Activated CD4-positive, alpha-beta T cell treated with anti-CD3 and anti-CD28 coated beads for 48 hours (primary cell): ENCODE results near the gene POLH.
"Not testable (repeated sequence)": the region's sequence is repeated elsewhere in the genome, so short reads cannot be mapped to it uniquely, and the experiment has no call there.

Experiments used
- DNase-seq: peaks from one replicate; pipeline ENCODE4 v3.0.0-alpha.2; 2020

POLH gene

DNA sequence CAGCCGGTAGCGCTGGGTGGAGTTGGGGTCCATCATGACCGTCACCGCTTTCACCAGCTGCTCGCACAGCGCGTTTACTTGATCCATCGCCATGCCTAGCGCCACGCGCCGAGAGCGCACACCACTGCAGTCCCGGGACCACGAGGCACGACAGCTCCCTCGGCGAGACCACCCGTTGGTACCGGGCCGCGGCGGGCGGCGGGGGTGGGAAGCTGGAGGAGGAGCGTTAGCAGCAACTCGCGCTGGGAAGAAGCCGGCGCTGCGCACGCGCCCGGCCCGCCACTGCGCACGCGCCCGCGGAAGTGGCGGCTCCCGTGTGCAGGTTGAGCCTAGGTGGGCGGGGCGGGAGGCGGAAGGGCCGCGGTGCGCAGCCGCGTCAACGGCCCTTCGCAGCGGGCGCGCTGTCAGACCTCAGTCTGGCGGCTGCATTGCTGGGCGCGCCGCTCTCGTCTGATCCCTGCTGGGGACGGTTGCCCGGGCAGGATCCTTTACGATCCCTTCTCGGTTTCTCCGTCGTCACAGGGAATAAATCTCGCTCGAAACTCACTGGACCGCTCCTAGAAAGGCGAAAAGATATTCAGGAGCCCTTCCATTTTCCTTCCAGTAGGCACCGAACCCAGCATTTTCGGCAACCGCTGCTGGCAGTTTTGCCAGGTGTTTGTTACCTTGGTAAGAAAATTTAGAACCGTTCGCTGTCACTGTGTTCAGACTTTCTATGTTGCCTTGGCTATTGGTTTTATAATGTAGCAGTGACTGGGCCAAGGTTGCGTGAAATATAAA, at the start of gene POLH, which contains the start of gene XPO5:
TSS of gene POLH (plus strand) at position 414 of the 780 bp plus-strand sequence. CDS start 6,135 bp downstream, outside the sequence.
TSS of gene XPO5 (minus strand) at position 267 of the 780 bp plus-strand sequence. CDS start at position 93, 174 bp downstream.
- peak; percentile 93 for DNase-seq

DNA sequence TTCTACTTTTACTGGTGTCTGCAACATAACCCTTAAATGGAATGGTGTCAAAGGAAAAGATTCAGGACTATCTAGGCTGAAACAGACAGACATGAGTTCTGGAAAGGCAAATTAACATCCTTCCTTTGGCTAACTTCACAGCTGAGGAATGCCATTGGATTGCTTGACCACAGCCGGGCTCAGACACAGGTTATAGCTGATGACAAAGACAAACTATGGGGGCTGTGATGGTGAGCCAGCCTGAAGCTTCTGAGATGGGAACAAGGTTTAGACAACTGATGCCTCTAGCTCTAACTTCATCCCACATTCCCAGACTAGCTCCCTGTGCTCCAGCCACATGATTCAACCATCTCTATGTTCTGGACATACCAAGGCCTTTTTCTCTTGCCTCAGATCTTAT, 43.8 kb upstream of the POLH start:
- no peak for DNase-seq

DNA sequence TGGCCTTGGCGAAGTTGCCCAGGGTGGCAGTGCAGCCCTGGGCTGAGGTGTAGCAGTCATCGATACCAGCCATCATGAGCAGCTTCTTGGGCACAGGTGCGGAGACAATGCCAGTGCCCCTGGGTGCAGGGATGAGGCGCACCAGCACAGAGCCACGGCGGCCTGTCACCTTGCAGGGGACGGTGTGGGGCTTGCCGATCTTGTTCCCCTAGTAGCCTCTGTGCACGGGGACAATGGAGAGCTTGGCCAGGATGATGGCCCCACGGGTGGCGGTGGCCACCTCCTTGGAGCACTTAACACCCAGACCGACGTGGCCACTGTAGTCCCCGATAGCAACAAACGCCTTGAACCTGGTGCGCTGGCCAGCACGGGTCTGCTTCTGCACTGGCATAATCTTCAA, 37.0 kb upstream of the POLH start:
- not testable (repeated sequence) for DNase-seq

DNA sequence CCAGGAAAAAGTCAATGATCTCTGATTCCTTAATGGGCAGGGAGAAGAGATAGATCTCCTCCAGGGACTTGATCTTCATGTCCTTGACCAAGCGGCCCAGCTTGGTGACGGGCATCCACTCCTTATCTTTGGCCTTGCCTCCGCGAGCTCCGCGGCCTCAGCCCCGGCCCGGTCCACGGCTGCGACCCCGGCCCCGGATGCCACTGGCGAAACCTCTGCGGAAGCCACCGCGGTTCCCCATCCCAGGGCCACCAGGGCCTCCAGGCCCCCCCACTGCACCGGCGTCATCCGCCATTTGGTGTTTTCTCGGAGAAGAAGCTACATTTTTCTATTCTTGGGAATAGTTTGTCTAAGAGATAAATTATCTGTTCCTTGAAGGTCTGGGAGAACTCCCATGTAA, 36.6 kb upstream of the POLH start:
- not testable (repeated sequence) for DNase-seq

DNA sequence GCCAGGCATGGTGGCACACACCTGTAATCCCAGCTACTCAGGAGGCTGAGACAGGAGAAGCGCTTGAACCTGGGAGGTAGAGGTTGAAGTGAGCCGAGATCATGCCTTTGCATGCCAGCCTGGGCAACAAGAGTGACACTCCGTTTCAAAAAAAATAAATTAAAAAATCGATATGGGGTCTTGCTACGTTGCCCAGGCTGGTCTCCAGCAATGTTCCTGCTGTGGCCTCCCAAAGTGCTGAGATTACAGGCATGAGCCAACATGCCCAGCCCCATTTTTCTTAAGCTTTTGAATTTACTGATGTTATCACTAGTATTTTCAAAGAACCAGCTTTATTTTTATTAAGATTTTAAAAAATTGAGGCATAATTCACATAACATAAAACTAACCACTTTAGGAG, 35.5 kb upstream of the POLH start:
- no peak for DNase-seq

DNA sequence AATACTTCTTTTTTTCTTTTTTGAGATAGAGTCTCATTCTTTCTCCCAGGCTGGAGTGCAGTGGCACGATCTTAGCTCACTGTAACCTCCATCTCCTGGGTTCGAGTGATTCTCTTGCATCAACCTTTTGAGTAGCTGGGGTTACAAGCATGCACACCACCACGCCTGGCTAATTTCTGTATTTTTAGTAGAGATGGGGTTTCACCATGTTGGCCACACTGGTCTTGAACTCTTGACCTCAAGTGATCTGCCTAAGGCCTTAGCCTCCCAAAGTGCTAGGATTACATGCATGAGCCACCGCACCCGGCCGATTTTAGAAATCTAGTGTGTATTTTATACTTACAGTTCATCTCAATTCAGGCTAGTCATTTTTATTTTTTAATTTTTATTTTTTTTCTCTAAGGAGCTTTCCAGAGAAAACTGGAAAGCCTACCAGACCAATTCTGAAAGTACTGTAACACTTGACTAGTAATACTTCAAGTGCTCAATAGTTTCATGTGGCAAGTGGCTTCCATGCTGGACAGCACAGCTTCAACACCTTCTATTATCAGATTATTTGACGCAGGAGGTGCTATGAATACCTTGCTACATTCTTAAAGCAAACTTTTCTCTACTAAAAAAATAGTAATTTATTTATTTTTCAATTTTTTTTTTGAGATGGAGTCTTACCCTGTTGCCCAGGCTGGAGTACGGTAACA, 34.1 kb upstream of the POLH start:
- DNase-seq: no peak

DNA sequence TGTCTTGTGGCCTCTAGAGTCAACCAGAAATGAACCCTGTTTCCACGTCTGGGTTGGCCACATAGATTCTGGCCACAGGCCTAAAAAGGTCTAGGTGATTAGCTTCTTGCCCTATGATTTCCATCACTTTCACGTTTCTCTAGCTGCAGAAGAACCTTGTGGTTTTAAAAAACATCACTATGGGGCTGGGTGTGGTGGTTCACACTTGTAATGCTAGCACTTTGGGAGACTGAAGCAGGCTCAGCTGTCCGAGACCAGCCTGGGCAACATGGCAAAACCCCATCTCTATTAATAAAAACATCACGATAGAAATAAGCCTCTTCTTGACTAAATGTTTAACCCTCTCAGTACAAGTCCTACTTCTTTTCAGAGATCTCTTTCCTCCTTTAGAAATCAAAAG, 31.5 kb upstream of the POLH start:
- no peak for DNase-seq

DNA sequence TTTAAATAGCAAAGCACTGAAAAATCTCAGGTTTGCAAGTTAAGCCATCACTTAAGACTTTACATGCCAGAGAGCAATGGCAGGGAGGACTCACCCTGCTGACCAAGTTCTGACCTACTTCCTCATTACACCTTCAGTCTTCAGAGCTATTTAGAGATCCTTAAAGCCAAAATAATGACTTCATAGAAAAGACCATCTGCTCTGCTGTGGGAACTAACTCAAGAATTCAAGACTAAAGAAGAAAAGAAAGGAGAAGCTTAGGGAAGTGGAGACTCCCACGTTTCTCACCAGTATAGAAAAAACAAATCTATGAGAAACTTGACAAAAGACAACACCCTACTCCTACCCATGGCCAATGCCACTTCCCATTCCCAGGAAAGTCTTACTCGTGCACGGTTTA, 28.8 kb upstream of the POLH start:
- DNase-seq: no peak

DNA sequence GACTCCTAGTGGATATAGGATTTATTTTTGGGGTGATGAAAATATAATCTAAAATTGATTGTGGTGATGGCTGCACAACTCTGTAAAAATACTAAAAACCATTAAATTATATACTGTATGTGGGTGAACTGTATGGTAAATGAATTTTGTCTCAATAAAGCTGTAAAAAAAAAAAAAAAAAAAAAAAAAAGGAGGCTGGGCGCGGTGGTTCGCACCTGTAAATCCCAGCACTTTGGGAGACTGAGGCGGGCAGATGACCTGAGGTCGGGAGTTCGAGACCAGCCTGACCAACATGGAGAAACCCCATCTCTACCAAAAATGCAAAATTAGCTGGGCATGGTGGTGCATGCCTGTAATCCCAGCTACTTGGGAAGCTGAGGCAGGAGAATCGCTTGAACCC, 18.4 kb upstream of the POLH start:
- DNase-seq: not testable (repeated sequence)

DNA sequence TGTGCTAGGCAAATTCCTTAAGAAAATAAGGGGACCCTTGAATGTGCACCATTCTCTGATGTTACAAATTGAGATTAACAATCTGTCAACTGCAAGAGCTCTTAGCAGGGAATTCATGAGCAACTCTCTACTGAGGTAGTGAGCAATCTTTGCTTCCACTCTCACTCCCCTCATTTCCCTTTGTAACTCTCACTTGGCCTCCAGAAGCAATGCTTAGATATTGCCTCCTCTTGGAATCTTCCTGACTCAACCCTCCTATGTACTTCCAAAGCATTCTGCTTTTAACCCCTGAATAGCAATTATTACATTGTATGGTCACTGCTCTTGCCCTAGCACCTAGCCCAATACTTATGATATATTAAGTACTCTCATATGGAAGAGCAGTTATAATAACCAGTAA, 16.7 kb upstream of the POLH start:
- DNase-seq: no peak

DNA sequence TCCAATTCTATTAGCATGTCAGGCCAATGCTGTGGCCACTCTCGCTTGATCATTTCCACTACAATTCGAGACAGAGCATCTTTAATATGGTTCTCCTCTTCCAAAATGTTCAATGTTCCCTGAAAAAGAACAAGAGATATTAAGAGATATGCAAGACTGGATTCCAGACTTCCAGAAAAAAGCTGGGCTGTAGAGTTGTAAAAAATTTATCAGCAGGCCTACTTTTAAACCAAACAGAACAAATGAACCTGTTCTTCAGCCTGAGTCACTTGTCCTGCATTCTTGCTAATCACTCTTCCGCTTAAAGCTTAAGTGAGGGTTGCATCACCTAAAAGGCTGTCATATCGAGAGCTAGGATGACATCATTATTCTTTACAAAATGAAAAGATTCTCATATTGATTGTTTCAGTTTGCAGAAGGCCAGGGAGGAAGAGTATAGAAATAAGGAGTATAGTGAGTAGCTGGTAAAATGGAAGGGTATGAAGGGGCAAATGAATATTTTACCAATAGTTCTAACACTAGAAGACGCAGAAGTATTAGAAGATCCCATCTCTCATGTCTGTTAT, 5.0 kb upstream of the POLH start:
- peak; percentile 10 for DNase-seq

DNA sequence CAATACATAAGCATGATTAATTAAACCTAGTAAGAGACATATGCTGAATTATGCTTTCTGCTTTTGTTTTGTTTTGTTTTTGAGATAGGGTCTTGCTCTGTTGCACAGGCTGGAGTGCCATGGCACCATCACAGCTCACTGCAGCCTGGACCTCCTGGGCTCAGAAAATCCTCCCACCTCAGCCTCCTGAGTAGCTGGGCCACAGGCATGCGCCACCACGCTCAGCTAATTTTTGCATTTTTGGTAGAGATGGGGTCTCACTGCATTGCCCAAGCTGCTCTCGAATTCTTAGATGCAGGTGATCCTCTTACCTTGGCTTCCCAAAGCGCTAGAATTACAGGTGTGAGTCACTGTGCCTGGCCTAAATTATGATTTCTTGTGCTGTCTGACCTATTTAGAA, 4.0 kb upstream of the POLH start:
- no peak for DNase-seq

DNA sequence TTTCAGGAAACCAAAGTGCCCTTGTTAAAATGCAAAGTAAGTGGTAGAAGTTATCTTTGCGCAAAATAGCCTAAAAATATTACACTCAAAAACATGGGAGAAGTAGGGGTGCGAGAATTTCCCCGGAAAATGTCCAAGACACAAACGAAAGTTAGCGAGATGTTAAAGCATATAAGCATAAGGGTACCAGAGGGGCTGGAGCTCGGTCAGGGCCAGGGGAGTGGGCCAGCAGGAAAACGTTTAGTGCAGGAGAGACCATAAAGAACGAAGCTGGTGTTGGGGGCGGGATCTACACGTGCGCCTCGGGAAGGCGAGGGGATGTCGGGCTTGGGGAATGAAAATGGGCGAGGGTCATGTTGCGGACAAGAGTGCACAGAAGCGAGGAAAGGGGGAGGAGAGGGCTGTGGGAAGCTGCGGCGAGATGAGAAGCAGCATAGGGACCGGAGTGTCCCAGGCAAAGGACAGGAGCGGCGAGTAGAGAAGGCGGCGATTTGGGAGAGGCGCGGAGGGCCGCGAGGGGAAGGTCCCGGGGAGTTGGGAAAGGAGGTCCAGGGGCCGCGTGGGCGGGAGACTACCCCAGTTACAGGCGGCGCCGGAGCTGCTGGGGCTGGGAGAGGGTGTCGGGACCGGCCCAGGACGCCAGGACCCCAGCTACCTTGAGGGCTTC, 747 bp upstream of the POLH start:
- peak; percentile 63 for DNase-seq

DNA sequence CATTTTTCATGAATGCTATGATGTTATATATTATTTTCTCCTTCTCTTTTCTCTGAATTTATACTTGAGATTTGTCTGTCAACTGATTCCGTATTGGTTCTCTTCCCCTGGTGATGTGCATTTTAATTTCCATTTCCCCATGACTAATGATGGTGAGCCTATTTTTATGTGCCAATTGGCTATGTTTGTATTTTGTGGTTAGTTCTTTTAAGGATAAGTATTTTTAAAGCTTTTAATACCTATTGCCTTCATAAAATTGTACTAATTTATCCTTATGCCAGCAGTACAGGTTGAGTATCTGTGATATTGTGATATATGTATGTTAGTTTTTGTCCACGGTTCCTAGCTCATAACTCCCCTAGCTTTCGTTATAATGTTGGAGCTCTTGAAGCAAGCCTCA, 2.8 kb downstream of the POLH start:
- no peak for DNase-seq

DNA sequence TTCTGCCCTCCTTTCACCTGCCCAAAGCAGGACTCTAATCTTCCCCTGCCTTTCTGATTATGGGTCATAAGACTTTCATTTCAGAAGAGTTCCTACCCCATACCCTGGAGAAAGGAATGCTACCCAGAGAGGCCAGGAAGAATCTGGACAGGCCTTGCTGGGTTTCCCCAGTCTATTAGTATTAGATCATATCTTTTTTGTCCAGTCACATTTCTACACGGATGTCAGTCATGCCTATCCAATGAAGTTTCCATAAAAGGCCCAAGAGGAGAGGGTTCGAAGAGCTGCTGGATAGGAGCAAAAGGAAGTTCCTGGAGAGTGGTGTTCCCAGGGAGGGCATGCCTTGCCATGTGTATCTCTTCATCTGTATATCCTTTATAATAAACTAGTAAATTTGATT, 3.2 kb downstream of the POLH start:
- no peak for DNase-seq

DNA sequence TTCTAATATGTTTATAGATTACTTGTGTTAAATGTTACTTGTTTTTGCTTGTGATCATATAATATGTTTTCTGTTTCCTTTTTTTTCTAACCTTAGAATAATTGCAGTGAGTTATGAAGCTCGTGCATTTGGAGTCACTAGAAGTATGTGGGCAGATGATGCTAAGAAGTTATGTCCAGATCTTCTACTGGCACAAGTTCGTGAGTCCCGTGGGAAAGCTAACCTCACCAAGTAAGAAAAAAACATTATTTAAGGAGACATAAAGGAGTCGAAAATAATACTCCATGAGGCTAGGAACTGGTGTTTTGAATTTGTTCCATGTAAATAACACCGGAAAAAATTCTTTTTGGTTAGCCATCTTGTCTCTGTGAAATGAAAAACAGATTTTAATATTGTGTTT, 6.9 kb downstream of the POLH start:
- DNase-seq: no peak

DNA sequence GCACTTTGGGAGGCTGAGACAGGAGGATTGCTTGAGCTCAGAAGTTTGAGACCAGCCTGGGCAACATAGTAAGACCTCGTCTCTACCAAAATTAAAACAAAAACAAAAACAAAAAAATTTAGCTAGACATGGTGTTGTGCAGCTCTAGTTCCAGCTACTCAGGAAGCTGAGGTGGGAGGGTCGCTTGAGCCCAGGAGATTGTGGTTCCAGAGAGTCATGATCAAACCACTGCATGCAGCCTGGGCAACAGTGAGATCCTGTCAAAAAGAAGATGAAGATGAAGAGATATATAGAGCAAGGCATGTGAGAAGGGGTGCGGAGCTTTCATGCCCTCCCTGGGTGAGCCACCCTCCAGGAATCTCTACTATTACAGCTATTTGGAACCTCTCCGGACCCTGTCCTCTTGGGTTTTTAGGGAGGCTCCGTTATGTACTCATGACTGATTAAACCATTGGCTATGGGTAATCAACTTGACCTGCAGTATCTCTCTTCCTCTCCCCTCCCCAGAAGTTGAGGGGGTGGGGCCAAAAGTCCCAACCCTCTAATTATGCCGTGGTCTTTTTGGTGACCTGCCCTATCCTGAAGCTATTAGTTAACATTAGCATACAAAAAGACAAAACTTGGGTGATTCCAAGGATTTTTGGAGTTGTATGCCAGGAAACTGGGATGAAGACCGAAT, 9.0 kb downstream of the POLH start:
- DNase-seq: no peak

DNA sequence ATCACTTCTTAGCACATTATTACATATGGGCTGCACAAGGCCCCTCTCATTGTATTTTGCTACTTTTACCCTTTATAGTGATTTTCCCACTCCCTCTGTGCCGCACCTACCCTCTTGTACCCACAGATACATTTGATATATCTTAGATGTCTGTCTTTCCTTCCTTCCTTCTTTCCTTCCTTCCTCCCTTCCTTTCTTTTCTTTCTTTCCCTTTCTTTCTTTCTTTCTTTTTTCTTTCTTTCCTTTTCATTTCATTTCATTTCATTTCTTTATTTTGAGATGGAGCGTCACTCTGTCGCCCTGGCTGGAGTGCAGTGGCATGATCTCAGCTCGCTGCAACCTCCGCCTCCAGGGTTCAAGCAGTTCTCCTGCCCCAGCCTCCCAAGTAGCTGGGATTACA, 12.2 kb downstream of the POLH start:
- no peak for DNase-seq

DNA sequence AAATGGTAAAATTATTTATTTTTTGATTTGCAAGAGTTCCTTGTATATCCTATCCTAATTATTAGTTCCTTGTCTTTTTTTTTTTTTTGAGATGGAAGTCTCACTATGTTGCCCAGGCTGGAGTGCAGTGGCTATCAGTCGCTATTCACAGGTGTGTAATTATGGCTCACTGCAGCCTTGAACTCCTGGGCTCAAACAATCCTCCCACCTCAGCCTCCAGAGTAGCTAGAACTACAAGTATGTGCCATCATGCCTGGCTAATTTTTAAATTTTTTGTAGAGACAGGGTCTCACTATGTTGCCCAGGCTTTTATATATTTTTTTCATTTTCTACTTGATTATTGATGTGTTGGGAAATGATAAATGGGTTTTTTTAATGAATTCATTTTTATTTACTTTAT, 13.6 kb downstream of the POLH start:
- not testable (repeated sequence) for DNase-seq

DNA sequence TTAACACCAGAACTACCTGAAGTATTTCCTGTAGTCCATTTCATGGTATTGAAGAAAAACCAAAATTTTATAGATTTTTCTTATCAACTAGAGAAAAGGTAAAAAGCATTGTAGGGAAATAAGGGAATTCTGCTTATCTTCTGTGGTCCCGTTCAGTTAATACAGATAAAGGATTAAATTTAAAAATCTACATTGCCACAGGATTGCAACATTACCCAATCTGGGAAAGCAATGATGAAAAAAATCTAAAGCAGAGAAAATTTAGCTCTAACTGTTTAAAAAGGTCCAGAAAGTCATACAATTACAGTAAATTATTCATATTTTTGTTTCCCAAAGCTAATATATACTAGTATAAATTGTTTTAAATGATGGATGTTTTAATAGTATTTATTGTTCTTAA, 18.0 kb downstream of the POLH start:
- no peak for DNase-seq

DNA sequence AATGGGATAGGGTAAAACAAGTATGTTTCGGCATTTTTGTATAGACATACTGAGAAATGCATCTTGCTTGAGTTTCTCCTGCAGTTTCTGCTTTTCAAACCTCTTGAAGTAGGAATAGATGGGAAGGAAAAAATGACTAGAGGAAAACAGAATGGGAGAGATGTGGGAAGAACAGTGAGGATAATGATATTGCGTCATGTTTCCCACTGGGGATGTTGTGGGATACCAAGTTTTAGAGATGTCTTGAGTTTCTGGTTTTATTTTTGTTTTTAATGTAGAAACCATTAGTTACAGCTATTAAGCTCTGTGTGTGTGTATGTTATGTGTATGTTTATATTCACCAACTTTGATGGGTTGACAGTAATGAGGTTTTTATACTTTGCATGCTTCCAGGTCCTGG, 24.6 kb downstream of the POLH start:
- no peak for DNase-seq

DNA sequence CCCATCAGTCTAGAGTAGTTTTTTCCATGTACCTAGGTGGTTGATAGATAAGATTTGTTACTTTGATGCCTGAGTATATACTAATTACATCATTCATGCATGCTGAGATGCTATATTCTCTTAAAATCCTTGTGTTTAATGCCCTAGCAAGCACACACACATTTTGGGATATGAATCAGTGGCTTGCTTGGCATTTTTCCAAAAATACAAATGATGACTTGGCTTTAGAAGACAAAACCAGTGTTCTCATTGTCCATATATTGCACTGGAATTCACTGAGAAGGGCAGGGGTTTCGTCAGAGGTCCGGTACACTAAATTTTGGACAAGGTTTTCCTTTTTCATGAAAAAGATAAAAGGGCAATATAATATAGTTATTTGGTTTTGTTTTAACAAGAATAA, 28.2 kb downstream of the POLH start:
- DNase-seq: no peak

DNA sequence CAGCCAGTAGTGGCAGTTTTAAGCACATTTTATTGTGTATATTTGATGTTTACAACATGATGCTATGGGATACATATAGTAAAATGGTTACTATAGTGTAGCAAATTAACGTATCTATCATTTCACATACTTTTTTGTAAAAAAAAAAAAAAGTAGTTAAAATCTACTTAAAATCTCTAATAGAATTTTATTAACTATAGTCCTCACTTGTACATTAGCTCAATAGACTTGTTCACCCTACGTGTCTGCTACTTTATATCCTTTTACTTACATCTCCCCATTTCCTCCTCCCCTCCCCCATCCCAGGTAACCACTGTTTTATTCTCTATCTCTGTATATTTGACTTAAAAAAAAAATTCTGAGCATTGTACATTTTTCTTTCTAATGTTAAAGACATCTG, 30.0 kb downstream of the POLH start:
- no peak for DNase-seq
